SK-N-SH treated with all-trans-retinoic acid at 6 μM for 48 hours (cell line): ENCODE measurements around the gene ISLR.

Source experiments
- ATAC-seq: fragments of 200-7000 bp; cut with Tn5 transposase; 3 replicates; pipeline ENCODE4 v1.9.1; 2020; ENCODE audit warnings: mild to moderate bottlenecking, moderate library complexity
- BACH2 ChIP-seq: fragments of 250-450 bp; sonication (Bioruptor Pico); IDR thresholded peaks from 2 replicates; pipeline ENCODE4 v1.9.0; 2021; ENCODE audit warnings: mild to moderate bottlenecking, borderline replicate concordance
- CREB5 ChIP-seq: fragments of 250-450 bp; sonication (Bioruptor Pico); IDR thresholded peaks from 2 replicates; pipeline ENCODE4 v1.5.1; 2020; ENCODE audit warnings: low read depth, mild to moderate bottlenecking, moderate library complexity
- CSDC2 ChIP-seq: fragments of 250-450 bp; sonication (Bioruptor Pico); IDR thresholded peaks from 2 replicates; pipeline ENCODE4 v1.5.0; 2020; ENCODE audit warnings: mild to moderate bottlenecking, moderate library complexity
- ESRRG ChIP-seq: fragments of 250-450 bp; sonication (Bioruptor Pico); IDR thresholded peaks from 2 replicates; pipeline ENCODE4 v1.6.1; 2021; ENCODE audit warnings: mild to moderate bottlenecking
- GLIS3 ChIP-seq: fragments of 250-450 bp; sonication (Bioruptor Pico); IDR thresholded peaks from 2 replicates; pipeline ENCODE4 v1.5.0; 2020; ENCODE audit warnings: mild to moderate bottlenecking, moderate library complexity
- ISL1 ChIP-seq: fragments of 250-450 bp; sonication (Bioruptor Pico); IDR thresholded peaks from 2 replicates; pipeline ENCODE4 v2.1.2; 2022; ENCODE audit warnings: mild to moderate bottlenecking, moderate library complexity
- OSR1 ChIP-seq: fragments of 250-450 bp; sonication (Bioruptor Pico); IDR thresholded peaks from 2 replicates; pipeline ENCODE4 v1.8.0; 2022; ENCODE audit warnings: moderate library complexity, mild to moderate bottlenecking, inconsistent platforms
- PATZ1 ChIP-seq: fragments of 250-450 bp; sonication (Bioruptor Pico); IDR thresholded peaks from 2 replicates; pipeline ENCODE4 v1.8.0; 2020; ENCODE audit warnings: mild to moderate bottlenecking, moderate library complexity, borderline replicate concordance
- PPARA ChIP-seq: fragments of 250-450 bp; sonication (Bioruptor Pico); IDR thresholded peaks from 2 replicates; pipeline ENCODE4 v1.5.0; 2020; ENCODE audit warnings: mild to moderate bottlenecking, borderline replicate concordance
- RARB ChIP-seq: fragments of 250-450 bp; sonication (Bioruptor Pico); IDR thresholded peaks from 2 replicates; pipeline ENCODE4 v1.8.0; 2021; ENCODE audit warnings: mild to moderate bottlenecking, moderate library complexity
- SNAI2 ChIP-seq: fragments of 250-450 bp; sonication (Bioruptor Pico); IDR thresholded peaks from 2 replicates; pipeline ENCODE4 v1.5.0; 2020; ENCODE audit warnings: mild to moderate bottlenecking, moderate library complexity
- TCF4 ChIP-seq: fragments of 250-450 bp; sonication (Bioruptor Pico); IDR thresholded peaks from 2 replicates; pipeline ENCODE4 v1.8.0; 2021; ENCODE audit warnings: mild to moderate bottlenecking, moderate library complexity, borderline replicate concordance
- TOX ChIP-seq: fragments of 250-450 bp; sonication (Bioruptor Pico); IDR thresholded peaks from 2 replicates; pipeline ENCODE4 v1.8.0; 2021; ENCODE audit warnings: mild to moderate bottlenecking, moderate library complexity, borderline replicate concordance
- ZC3H10 ChIP-seq: fragments of 250-450 bp; sonication (Bioruptor Pico); IDR thresholded peaks from 2 replicates; pipeline ENCODE4 v1.5.1; 2021; ENCODE audit warnings: mild to moderate bottlenecking, moderate library complexity
- ZFP30 ChIP-seq: fragments of 450-650 bp; formaldehyde crosslinking; IDR thresholded peaks from 2 replicates; pipeline ENCODE4 v1.5.0; 2022; ENCODE audit warnings: mild to moderate bottlenecking, moderate library complexity
- ZNF565 ChIP-seq: fragments of 450-650 bp; formaldehyde crosslinking; conservative IDR thresholded peaks from 2 replicates; pipeline ENCODE4 v1.5.0; 2020; ENCODE audit warnings: low read depth, mild to moderate bottlenecking, moderate library complexity
- ZNF8 ChIP-seq: fragments of 450-650 bp; formaldehyde crosslinking; IDR thresholded peaks from 2 replicates; pipeline ENCODE4 v1.5.0; 2020; ENCODE audit warnings: mild to moderate bottlenecking, moderate library complexity
- TF ChIP-seq, protein P1 (sequence below): fragments of 250-450 bp; sonication (Bioruptor Pico); IDR thresholded peaks from 2 replicates; pipeline ENCODE4 v1.8.0; 2021; ENCODE audit warnings: low read depth, mild to moderate bottlenecking, moderate library complexity, borderline replicate concordance
- TF ChIP-seq, protein P2 (sequence below): fragments of 250-450 bp; sonication (Bioruptor Pico); IDR thresholded peaks from 2 replicates; pipeline ENCODE4 v1.5.1; 2021; ENCODE audit warnings: mild to moderate bottlenecking, moderate library complexity

The ISLR gene

GRCh38 chr15:74180881-74181602 is 7.5 kb downstream of the ISLR start:
- no peak for TF ChIP-seq CSDC2 (CRISPR knock-in tag)
- TF ChIP-seq OSR1 (CRISPR knock-in tag), result no peak
- TF ChIP-seq ZNF8 (CRISPR knock-in tag), result no peak
- no peak for TF ChIP-seq ISL1 (CRISPR knock-in tag)
- TF ChIP-seq TOX (CRISPR knock-in tag), result no peak
- TF ChIP-seq CREB5 (CRISPR knock-in tag), result no peak
- TF ChIP-seq, protein P1, sequence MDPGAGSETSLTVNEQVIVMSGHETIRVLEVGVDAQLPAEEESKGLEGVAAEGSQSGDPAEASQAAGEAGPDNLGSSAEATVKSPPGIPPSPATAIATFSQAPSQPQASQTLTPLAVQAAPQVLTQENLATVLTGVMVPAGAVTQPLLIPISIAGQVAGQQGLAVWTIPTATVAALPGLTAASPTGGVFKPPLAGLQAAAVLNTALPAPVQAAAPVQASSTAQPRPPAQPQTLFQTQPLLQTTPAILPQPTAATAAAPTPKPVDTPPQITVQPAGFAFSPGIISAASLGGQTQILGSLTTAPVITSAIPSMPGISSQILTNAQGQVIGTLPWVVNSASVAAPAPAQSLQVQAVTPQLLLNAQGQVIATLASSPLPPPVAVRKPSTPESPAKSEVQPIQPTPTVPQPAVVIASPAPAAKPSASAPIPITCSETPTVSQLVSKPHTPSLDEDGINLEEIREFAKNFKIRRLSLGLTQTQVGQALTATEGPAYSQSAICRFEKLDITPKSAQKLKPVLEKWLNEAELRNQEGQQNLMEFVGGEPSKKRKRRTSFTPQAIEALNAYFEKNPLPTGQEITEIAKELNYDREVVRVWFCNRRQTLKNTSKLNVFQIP (CRISPR knock-in tag), result no peak
- no peak for TF ChIP-seq RARB (CRISPR knock-in tag)
- TF ChIP-seq ZFP30 (CRISPR knock-in tag), result no peak
- TF ChIP-seq SNAI2 (CRISPR knock-in tag), result no peak
- no peak for TF ChIP-seq TCF4
- no peak for TF ChIP-seq GLIS3
- ATAC-seq, result no peak

- no peak for ATAC-seq
- TF ChIP-seq, protein P2, sequence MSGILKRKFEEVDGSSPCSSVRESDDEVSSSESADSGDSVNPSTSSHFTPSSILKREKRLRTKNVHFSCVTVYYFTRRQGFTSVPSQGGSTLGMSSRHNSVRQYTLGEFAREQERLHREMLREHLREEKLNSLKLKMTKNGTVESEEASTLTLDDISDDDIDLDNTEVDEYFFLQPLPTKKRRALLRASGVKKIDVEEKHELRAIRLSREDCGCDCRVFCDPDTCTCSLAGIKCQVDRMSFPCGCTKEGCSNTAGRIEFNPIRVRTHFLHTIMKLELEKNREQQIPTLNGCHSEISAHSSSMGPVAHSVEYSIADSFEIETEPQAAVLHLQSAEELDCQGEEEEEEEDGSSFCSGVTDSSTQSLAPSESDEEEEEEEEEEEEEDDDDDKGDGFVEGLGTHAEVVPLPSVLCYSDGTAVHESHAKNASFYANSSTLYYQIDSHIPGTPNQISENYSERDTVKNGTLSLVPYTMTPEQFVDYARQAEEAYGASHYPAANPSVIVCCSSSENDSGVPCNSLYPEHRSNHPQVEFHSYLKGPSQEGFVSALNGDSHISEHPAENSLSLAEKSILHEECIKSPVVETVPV (CRISPR knock-in tag), result no peak
- TF ChIP-seq BACH2 (CRISPR knock-in tag), result no peak
- TF ChIP-seq PATZ1 (CRISPR knock-in tag), result no peak
- no peak for TF ChIP-seq ZC3H10 (CRISPR knock-in tag)
- no peak for TF ChIP-seq ESRRG (CRISPR knock-in tag)
- no peak for TF ChIP-seq OSR1 (CRISPR knock-in tag)
- no peak for TF ChIP-seq TOX (CRISPR knock-in tag)
- TF ChIP-seq ZNF565 (CRISPR knock-in tag), result no peak
- no peak for TF ChIP-seq CREB5 (CRISPR knock-in tag)
- TF ChIP-seq TCF4, result no peak
- no peak for TF ChIP-seq PPARA (CRISPR knock-in tag)
- TF ChIP-seq GLIS3, result no peak
- no peak for TF ChIP-seq ZNF8 (CRISPR knock-in tag)
- TF ChIP-seq SNAI2 (CRISPR knock-in tag), result no peak
Observed at GRCh38 chr15:74182131-74182530, 8.6 kb downstream of the ISLR start.

- TF ChIP-seq ISL1 (CRISPR knock-in tag) (no peak), CREB5 (CRISPR knock-in tag) (no peak), ZNF565 (CRISPR knock-in tag) (no peak), CSDC2 (CRISPR knock-in tag) (no peak), TOX (CRISPR knock-in tag) (no peak), BACH2 (CRISPR knock-in tag) (no peak)
- TF ChIP-seq, all 23 proteins: peak for 0
- ATAC-seq, result no peak
Observed at GRCh38 chr15:74184582-74185091, 11.1 kb downstream of the ISLR start.
